Measurements from ENCODE around the gene ARF1.
"Not testable (repeated sequence)": the region's sequence is repeated elsewhere in the genome, so short reads cannot be mapped to it uniquely, and the experiment has no call there.

ARF1 gene

DNA sequence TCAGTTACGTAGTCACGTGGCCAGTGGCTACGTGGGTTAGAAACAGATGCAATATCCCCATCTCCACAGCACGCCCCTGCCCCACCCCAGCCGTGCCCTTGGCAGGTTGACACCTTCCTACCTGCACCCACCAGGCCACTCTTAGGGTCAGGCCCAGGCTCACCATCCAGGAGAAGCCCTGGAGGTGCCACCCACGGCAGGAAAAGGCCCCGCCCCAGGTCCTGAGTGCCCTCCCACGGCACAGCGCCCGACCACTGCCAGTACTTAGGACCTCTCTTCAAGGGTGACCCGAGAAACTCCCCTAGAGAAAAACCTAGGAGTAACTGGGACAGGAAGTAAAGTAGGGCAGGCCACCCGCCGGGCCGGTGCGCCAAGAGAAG lies 19.1 kb downstream of the ARF1 start:
- DNase-seq (ENCODE audit: low spot score), result no peak
- no peak for FAIRE-seq

DNA sequence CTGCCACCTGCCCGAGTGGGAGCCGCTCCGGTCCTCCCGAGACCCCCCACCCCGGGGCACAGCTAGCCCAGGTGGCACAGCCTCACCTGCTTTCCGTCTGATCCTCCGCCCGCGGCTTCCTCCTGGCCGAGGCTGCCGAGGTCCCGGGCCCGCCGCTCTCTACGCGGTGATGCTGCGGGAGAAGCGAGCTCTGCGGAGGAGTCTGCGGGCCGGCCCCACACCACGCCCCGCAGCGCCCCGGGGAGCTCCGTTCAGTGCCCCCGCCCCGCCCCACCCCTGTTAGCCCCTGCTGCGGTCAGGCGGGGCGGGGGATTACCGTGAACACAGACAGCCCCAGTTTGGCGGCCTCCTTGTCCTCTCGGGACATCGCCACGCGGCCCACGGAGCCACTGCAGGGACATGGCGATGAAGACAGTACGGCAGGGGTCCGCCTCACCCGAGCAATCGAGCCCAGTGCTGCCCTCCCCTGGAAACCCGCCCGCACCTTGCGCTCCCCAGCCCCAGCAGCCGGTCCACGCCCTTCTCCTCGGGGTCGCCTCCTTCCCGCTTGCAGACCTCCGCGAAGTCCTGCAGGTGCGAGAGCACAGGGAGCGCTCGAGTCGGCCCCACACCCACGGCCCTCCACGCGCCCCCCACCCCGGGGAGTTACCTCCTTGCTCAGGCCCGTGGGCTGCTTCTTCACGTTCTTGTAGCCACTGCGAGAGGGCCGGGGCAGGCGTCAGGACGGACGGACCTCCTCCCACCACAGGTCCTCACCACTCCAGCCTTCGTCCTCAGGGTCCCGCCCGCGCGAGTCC lies 19.7 kb downstream of the ARF1 start:
- no peak for FAIRE-seq

DNA sequence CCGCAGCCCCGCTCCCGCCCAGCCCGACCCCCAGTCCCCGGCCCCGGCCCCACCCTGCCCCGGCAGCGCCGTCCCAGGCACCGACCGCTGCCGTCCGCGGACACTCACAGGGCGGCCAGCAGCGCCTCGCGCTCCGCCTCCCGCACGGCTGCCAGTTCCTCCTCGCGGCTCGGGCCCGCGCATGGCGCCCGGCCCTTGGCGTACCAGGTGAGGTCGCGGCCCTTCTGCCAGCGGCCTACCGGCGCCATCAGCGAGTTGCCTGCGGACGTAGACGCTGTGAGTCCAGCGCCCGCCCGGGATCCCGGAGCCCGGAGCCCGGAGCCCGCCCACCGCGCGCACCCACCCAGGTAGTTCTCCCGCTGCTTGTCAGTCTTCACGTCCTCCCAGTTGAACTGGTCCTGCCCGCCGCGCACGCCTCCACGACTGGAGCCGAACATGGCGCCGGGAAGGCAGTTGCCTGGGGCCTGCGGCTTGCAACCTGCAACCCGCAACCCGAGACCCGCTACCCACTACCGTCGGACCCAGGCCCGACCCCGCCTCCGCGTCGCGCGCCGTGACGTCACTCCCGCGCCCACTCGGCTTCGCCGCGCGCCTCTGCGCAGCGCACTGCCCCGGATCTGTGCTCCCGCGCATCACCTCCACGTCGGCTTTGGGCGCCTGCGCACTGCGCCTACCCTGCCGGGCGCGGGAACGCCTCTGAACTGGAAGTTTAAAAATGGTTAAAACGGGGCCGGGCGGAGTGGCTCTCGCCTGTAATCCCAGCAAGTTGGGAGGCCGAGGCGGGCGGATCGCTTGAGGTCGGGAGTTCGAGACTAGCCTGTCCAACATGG lies 20.5 kb downstream of the ARF1 start, which contains the start of gene C1orf35:
TSS of gene C1orf35 (minus strand) at position 535 of the 830 bp plus-strand sequence. CDS start at position 437, 98 bp downstream.
- FAIRE-seq (peak; percentile 91), DNase-seq (ENCODE audit: low spot score) (peak; percentile 97)

More for the DNA sequence above, 19.7 kb downstream of the ARF1 start:
- peak; percentile 57 for DNase-seq (ENCODE audit: low spot score)

- DNase-seq (ENCODE audit: low spot score) (no peak), FAIRE-seq (no peak)
Measured at GRCh38 chr1:228104526-228105269, 22.2 kb downstream of the ARF1 start.

GRCh38 chr1:228105270-228105995 lies 22.9 kb downstream of the ARF1 start:
- no peak for FAIRE-seq
- no peak for DNase-seq (ENCODE audit: low spot score)

GRCh38 chr1:228105996-228106799 lies 23.7 kb downstream of the ARF1 start:
- FAIRE-seq, result no peak

GRCh38 chr1:228106800-228107054 lies 24.2 kb downstream of the ARF1 start:
- FAIRE-seq, result no peak

More at GRCh38 chr1:228105996-228106799, 23.7 kb downstream of the ARF1 start:
- DNase-seq (ENCODE audit: low spot score), result no peak

GRCh38 chr1:228107636-228108035 lies 25.1 kb downstream of the ARF1 start:
- DNase-seq (ENCODE audit: low spot score), result no peak
- no peak for FAIRE-seq

More at GRCh38 chr1:228106800-228107054, 24.2 kb downstream of the ARF1 start:
- DNase-seq (ENCODE audit: low spot score), result no peak

GRCh38 chr1:228108055-228108690 lies 25.7 kb downstream of the ARF1 start:
- DNase-seq (ENCODE audit: low spot score) (no peak), FAIRE-seq (no peak)

DNA sequence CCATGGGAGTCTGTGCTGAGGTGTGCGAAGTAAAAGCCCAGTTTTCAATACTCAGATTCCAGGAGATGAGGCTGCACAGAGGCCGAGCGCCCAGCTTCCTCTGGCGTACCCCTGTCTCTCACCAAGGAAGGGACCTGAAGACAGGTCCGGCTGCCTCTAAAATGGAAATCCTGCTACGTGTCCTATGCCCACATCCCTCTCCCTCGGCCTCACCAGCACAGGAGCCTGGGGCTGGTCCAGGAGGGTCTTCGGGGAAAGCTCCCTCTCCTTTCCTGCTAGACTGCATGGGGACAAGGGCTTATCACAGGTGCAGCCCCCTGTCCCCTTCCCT lies 26.2 kb downstream of the ARF1 start:
- FAIRE-seq (no peak), DNase-seq (ENCODE audit: low spot score) (no peak)

GRCh38 chr1:228109073-228109961 lies 26.8 kb downstream of the ARF1 start, which contains the start of gene MRPL55:
MRPL55 (minus strand) TSS chr1:228109299; CDS start chr1:228108260, 1,039 bp downstream.
- FAIRE-seq (peak; percentile 99), DNase-seq (ENCODE audit: low spot score) (peak; percentile 97)

GRCh38 chr1:228109962-228110488 lies 27.5 kb downstream of the ARF1 start:
- DNase-seq (ENCODE audit: low spot score), result peak; percentile 21
- FAIRE-seq, result no peak

GRCh38 chr1:228110556-228110955 lies 28.0 kb downstream of the ARF1 start:
- DNase-seq (ENCODE audit: low spot score) (no peak), FAIRE-seq (no peak)

GRCh38 chr1:228111315-228111714 lies 28.8 kb downstream of the ARF1 start:
- not testable (repeated sequence) for FAIRE-seq; DNase-seq (ENCODE audit: low spot score)

DNA sequence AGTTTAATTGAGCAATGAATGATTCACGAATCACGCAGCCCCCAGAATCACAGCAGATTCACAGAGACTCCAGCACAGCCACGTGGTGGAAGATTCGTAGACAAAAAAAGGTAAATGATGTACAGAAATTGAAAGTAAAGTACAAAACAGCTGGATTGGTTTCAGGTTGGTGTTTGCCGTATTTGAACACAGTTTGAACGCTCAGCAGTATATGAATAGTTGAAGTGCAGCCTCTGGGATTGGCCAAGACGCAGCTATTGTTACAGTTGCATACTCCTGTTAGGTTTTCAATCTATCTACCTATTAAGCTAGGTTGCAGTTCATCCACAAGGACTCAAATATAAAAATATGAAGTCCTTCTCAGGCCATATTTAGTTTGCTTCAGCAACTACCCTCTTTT lies 29.7 kb downstream of the ARF1 start:
- no peak for FAIRE-seq

DNA sequence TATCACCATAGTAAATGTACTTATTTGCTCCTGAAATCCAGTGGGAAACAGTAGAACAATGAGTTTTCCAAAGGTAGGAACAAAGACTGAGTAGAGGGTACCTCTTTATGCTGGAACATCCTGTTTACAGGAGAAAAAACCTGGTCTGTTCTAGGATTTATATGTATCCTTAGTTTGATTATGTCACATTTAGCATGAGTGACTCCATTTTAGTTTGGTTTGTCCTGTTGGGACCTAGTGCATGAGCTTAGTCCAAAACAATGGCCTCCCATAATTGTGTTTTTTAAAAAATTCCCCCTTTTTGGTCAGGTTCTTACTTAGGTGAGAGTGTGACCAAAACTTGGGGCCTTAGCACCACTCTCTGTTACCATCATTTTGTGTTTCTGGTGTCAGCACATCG lies 30.1 kb downstream of the ARF1 start:
- DNase-seq (ENCODE audit: low spot score) (no peak), FAIRE-seq (no peak)

More for the DNA sequence above, 29.7 kb downstream of the ARF1 start:
- no peak for DNase-seq (ENCODE audit: low spot score)

DNA sequence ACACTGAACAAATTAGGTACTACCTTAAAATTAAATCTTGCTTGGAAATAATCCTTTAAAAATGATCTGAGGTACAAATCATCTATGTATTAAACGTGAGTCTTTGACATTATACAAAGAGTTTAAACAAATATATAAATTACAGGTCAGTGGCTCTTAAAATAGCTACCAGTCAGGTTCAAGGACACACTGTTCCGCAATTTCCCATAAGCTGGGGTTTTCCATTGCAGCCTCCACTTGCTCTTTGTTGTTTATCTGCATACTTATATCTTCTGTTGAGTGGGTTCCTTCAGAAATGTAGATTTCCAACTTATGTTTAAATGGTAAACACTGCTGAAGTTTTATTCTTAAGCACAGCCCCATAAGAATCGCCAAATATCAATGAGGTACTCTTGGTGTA lies 32.3 kb downstream of the ARF1 start:
- DNase-seq (ENCODE audit: low spot score) (no peak), FAIRE-seq (no peak)

GRCh38 chr1:228117335-228117734 lies 34.8 kb downstream of the ARF1 start:
- FAIRE-seq, result no peak
- DNase-seq (ENCODE audit: low spot score), result no peak

GRCh38 chr1:228118040-228118439 lies 35.5 kb downstream of the ARF1 start:
- no peak for FAIRE-seq
- DNase-seq (ENCODE audit: low spot score), result no peak

Data from urothelium cell line (cell line).